Spleen (tissue), 7 donors: ENCODE data around the gene PGM2.

Experiments used
- POLR2A ChIP-seq, 3 donors: fragments of 450-650 bp; IDR thresholded peaks; one replicate each; pipeline ENCODE4 v1.5.1; 2017; ENCODE audit warnings: antibody characterized with exemption in 3 of 3, mild to moderate bottlenecking in 1 of 3
- POLR2AphosphoS5 ChIP-seq, 3 donors: sonication (generic); formaldehyde crosslinking; IDR thresholded peaks; one replicate each; pipeline ENCODE4 v1.5.1; 2017; ENCODE audit warnings: antibody characterized with exemption in 3 of 3
- TF ChIP-seq, protein P1 (sequence below), 11 experiments: fragments of 200-600 bp in 7 of 11; fragments of 450-650 bp in 4 of 11; sonication (generic) in 4 of 11; IDR thresholded peaks in 8 of 11; conservative IDR thresholded peaks in 3 of 11; 1 replicate in 7 of 11; 2 replicates in 4 of 11; pipeline versions ENCODE4 v1.4.0 to v1.8.0; 2016 to 2021; ENCODE audit warnings: antibody characterized with exemption in 11 of 11, inconsistent platforms in 4 of 11, mild to moderate bottlenecking in 1 of 11
- donor health status: DM: no; HTN: no; CAD: no; lungs with moderate emphysema.
- donor health status: DM: no; HTN: no; CAD: no.
- donor health status: DM: no; HTN: no; CAD: no.

- TF ChIP-seq, protein P1, sequence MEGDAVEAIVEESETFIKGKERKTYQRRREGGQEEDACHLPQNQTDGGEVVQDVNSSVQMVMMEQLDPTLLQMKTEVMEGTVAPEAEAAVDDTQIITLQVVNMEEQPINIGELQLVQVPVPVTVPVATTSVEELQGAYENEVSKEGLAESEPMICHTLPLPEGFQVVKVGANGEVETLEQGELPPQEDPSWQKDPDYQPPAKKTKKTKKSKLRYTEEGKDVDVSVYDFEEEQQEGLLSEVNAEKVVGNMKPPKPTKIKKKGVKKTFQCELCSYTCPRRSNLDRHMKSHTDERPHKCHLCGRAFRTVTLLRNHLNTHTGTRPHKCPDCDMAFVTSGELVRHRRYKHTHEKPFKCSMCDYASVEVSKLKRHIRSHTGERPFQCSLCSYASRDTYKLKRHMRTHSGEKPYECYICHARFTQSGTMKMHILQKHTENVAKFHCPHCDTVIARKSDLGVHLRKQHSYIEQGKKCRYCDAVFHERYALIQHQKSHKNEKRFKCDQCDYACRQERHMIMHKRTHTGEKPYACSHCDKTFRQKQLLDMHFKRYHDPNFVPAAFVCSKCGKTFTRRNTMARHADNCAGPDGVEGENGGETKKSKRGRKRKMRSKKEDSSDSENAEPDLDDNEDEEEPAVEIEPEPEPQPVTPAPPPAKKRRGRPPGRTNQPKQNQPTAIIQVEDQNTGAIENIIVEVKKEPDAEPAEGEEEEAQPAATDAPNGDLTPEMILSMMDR (IDR thresholded peaks at IDR 0.05 in 8 of 11, conservative IDR thresholded peaks at IDR 0.05 in 3 of 11), result no peak
- TF ChIP-seq POLR2A (IDR thresholded peaks at IDR 0.05), result no peak
- no peak for TF ChIP-seq POLR2AphosphoS5 (IDR thresholded peaks at IDR 0.05)
Measured at GRCh38 chr4:37828843-37829242, 2.4 kb downstream of the PGM2 start.
